ENCODE results near the gene FBXO42. TPM values are rescaled to one million over a fixed set of nuclear protein-coding genes. Genes with fewer than 3 reads are reported as not detected.

FBXO42 gene
- total and polyA plus RNA-seq, 9 of the 15 experiments (the other 6 are each of a cell fraction or from before 2014, with no cell fraction given), result 7.2 to 24.8 (median 17.4) TPM

DNA sequence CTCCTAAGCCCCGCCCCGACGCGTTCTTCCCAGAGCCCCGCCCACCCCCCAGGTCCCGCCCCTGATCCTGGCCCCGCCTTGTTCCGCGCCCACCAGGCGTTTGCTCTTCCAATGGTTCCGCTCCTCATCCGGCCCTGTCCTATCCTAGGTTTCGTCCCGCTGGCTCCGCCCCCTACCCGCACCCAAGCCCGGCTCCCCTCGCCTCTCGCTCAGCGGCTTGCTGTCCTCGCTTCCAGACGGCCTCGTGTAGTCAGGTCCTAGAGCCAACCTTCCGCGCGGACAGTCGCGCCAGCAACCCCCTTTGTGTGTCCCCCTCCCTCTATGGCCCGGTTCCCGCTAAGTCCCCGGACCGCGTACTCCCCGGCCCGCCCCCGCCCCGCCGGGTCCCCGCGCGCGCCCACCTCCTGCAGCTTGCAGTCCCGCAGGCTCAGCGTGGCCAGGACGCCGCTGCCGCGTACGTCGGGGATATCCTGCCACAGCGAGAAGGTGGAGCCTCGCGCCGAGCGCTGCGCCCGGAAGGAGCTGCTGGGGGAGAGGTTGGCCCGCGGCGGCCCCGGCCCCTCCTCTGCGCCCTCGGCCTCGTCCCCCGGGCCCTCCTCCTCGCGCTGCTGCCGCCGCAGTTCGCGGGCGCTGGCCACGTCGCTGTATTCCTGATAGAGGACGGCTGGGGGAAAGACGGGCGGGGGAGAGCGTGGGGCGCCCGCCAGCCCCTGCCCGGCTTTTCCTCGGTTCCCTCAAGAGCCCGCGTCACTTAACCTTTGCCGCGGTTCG is 145.5 kb downstream of the FBXO42 start (continued):
- no peak for TF ChIP-seq SP2 (IDR thresholded peaks at IDR 0.05; ENCODE audit: extremely low read depth, low read depth, low read length, poor library complexity, severe bottlenecking)
- TF ChIP-seq PTTG1 (tag; IDR thresholded peaks at IDR 0.05; ENCODE audit: low read depth), result no peak
- TF ChIP-seq PCBP1 (IDR thresholded peaks at IDR 0.05; ENCODE audit: low read depth, low read length, poor library complexity, severe bottlenecking), result no peak
- TF ChIP-seq ZNF3 (CRISPR knock-in tag; IDR thresholded peaks at IDR 0.05), result no peak
- TF ChIP-seq SRSF3 (IDR thresholded peaks at IDR 0.05; ENCODE audit: insufficient read depth, low read length), result no peak
- TF ChIP-seq KDM2B (CRISPR knock-in tag; IDR thresholded peaks at IDR 0.05), result 0 out of 2 replicates have a peak, but pooled peaks have one; percentile 79
- TF ChIP-seq, protein P1, sequence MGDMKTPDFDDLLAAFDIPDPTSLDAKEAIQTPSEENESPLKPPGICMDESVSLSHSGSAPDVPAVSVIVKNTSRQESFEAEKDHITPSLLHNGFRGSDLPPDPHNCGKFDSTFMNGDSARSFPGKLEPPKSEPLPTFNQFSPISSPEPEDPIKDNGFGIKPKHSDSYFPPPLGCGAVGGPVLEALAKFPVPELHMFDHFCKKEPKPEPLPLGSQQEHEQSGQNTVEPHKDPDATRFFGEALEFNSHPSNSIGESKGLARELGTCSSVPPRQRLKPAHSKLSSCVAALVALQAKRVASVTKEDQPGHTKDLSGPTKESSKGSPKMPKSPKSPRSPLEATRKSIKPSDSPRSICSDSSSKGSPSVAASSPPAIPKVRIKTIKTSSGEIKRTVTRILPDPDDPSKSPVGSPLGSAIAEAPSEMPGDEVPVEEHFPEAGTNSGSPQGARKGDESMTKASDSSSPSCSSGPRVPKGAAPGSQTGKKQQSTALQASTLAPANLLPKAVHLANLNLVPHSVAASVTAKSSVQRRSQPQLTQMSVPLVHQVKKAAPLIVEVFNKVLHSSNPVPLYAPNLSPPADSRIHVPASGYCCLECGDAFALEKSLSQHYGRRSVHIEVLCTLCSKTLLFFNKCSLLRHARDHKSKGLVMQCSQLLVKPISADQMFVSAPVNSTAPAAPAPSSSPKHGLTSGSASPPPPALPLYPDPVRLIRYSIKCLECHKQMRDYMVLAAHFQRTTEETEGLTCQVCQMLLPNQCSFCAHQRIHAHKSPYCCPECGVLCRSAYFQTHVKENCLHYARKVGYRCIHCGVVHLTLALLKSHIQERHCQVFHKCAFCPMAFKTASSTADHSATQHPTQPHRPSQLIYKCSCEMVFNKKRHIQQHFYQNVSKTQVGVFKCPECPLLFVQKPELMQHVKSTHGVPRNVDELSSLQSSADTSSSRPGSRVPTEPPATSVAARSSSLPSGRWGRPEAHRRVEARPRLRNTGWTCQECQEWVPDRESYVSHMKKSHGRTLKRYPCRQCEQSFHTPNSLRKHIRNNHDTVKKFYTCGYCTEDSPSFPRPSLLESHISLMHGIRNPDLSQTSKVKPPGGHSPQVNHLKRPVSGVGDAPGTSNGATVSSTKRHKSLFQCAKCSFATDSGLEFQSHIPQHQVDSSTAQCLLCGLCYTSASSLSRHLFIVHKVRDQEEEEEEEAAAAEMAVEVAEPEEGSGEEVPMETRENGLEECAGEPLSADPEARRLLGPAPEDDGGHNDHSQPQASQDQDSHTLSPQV (IDR thresholded peaks at IDR 0.05), result peak; percentile 76; the same call in 1 of the 2 replicates
- TF ChIP-seq IFI16 (CRISPR knock-in tag; IDR thresholded peaks at IDR 0.05), result no peak

All from K562 (cell line).